Ascending aorta (tissue), 2 donors: ENCODE measurements around the gene PEX10. TPM values are rescaled to one million over a fixed set of nuclear protein-coding genes. Genes with fewer than 3 reads are reported as not detected.

Experiments used
- DNase-seq, 2 donors: peaks; one replicate each; pipeline ENCODE4 v3.0.0-alpha.2; 2019; ENCODE audit warnings: low spot score in 2 of 2
- H3K27ac ChIP-seq, 2 donors: fragments of 200-600 bp; sonication (generic); one replicate each; pipeline ENCODE4 v1.5.1; 2016 to 2017; ENCODE audit warnings: mild to moderate bottlenecking in 1 of 2
- H3K27me3 ChIP-seq: fragments of 200-600 bp; sonication (generic); one replicate; pipeline ENCODE4 v1.5.1; 2017
- H3K36me3 ChIP-seq, 2 donors: fragments of 200-600 bp; sonication (generic); one replicate each; pipeline ENCODE4 v1.5.1; 2016
- H3K4me1 ChIP-seq, 2 donors: fragments of 200-600 bp; sonication (generic); one replicate each; pipeline ENCODE4 v1.5.1; 2016 to 2017; ENCODE audit warnings: mild to moderate bottlenecking in 1 of 2
- H3K4me3 ChIP-seq, 2 donors: fragments of 200-600 bp; sonication (generic); one replicate each; pipeline ENCODE4 v1.5.1; 2016 to 2017; ENCODE audit warnings: mild to moderate bottlenecking in 1 of 2
- H3K9me3 ChIP-seq, 2 donors: fragments of 200-600 bp; sonication (generic); one replicate each; pipeline ENCODE4 v1.5.1; 2016
- intact Hi-C: fragments of 100-400 bp; cut with DNase I; formaldehyde crosslinking; loops from one replicate; pipeline ENCODE4 v1.15.1; 2023
- total RNA-seq: library from RNA; depleted of rRNA; stranded (reverse); fragments of >200 nt; gene quantifications from one replicate; pipeline ENCODE4 v1.1.0, GENCODE V29; 2016
- TF ChIP-seq, protein P1 (sequence below), 3 experiments: fragments of 200-600 bp in 2 of 3; fragments of 450-650 bp in 1 of 3; sonication (generic) in 2 of 3; IDR thresholded peaks; one replicate each; pipeline ENCODE4 v1.5.1; 2016 to 2019; ENCODE audit warnings: antibody characterized with exemption in 3 of 3, mild to moderate bottlenecking in 1 of 3, moderate library complexity in 1 of 3

PEX10 gene
- total RNA-seq, 1 donor from 2014 or later: 26.1 TPM

DNA sequence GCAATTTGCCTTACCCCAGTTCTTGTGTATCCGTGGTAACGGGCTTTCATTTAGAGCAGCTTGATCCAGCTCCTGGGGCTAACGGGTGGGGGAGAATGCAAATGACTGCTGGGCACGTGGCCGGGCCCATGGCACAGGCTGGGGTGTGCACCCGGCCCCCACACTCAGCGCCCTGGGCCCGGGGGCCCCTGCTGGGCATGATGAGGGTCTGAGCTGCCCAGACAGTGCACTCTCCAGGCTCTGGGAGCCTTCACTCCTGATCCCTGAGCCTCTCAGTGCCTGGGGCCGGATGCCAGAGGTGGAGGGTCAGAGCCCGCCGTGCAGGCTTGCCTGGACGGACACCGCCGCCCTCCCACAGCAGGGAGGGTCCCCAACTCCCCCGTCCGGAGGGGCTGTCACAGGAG lies 20.1 kb upstream of the PEX10 start:
- H3K4me3 ChIP-seq: no peak overlapping the region
- H3K27me3 ChIP-seq: no peaks in the 10 kb centered on the region
- no peaks in the 10 kb centered on the region for H3K36me3 ChIP-seq
- TF ChIP-seq, protein P1, sequence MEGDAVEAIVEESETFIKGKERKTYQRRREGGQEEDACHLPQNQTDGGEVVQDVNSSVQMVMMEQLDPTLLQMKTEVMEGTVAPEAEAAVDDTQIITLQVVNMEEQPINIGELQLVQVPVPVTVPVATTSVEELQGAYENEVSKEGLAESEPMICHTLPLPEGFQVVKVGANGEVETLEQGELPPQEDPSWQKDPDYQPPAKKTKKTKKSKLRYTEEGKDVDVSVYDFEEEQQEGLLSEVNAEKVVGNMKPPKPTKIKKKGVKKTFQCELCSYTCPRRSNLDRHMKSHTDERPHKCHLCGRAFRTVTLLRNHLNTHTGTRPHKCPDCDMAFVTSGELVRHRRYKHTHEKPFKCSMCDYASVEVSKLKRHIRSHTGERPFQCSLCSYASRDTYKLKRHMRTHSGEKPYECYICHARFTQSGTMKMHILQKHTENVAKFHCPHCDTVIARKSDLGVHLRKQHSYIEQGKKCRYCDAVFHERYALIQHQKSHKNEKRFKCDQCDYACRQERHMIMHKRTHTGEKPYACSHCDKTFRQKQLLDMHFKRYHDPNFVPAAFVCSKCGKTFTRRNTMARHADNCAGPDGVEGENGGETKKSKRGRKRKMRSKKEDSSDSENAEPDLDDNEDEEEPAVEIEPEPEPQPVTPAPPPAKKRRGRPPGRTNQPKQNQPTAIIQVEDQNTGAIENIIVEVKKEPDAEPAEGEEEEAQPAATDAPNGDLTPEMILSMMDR (IDR thresholded peaks at IDR 0.05): no peak
- no peak overlapping the region for H3K27ac ChIP-seq
- intact Hi-C loops: no loop called here
- DNase-seq: no peak
- H3K9me3 ChIP-seq: no peaks in the 10 kb centered on the region
- no peaks in the 10 kb centered on the region for H3K4me1 ChIP-seq

DNA sequence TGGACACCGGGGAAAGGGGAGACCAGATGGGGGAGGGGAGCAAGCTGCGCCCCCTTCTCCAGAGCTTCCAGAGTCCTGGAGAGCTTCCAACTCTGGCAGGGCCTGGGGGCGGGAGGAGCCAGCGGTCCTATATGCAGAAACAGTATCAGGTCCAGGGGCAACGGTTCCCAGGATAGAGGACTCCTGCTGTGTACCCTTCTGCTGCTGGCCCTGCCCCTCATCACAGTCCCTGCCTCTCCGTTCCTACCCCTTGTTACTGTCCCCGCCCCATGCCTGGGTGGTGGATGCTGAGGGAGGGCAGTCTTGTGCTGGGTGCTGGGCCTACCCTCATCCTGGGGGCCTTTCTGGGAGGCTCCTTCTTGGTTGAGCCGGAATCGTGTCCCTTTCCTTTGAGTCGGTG lies 19.2 kb upstream of the PEX10 start:
- Histone ChIP-seq H3K36me3 (no peaks in the 10 kb centered on the region), H3K27ac (no peak overlapping the region), H3K4me1 (no peaks in the 10 kb centered on the region), H3K9me3 (no peaks in the 10 kb centered on the region), H3K4me3 (no peak overlapping the region), H3K27me3 (no peaks in the 10 kb centered on the region)
- intact Hi-C loops: no loop called here
- TF ChIP-seq, protein P1 (IDR thresholded peaks at IDR 0.05): no peak
- no peak for DNase-seq

DNA sequence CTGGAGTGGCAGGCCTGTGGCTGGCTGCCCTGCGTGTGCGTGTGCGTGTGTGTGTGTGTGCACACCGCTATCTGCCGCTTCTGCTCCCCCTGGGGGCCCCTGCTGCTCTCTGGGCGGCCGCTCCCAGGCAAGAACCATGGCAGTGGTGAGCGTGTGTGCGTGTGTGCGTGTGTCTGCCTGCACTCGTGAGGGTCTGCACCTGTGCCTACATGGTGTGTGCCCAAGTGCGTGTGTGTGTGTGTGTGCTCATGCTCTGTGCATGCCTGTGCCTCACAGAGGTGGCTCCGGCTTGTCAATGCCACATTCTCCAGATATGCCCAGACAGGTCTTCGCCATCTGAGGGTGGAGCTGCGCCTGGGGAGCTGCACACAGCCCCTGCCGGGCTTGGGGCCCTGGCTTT lies 18.7 kb upstream of the PEX10 start:
- Histone ChIP-seq H3K36me3 (no peaks in the 10 kb centered on the region), H3K4me3 (no peak overlapping the region), H3K27ac (no peak overlapping the region), H3K9me3 (no peaks in the 10 kb centered on the region), H3K4me1 (no peaks in the 10 kb centered on the region), H3K27me3 (no peaks in the 10 kb centered on the region)
- no peak for DNase-seq
- TF ChIP-seq, protein P1 (IDR thresholded peaks at IDR 0.05): no peak
- intact Hi-C loops: no loop called here

DNA sequence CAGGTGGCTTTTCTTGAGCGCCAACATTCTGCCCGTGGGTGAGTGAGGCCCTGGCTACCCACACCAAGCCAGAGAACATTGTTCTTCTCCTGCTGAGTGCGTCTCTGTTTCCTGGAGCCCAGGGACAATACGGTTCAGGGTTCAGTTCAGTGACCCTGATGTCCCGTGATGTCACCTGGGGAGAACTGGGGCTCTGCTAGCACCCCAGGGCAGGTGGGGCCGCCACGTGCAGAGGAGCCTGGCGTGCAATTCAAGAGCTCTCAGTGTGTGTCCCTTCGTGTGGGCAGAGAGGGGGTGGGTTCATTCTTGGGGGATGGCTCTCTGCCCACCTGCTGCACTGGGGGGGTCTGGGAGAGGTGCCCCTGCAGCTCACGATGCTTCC lies 18.2 kb upstream of the PEX10 start:
- no peak overlapping the region for H3K27ac ChIP-seq
- no peaks in the 10 kb centered on the region for H3K9me3 ChIP-seq
- H3K4me1 ChIP-seq: no peaks in the 10 kb centered on the region
- DNase-seq: no peak
- H3K27me3 ChIP-seq: no peaks in the 10 kb centered on the region
- TF ChIP-seq, protein P1 (IDR thresholded peaks at IDR 0.05): no peak
- no peaks in the 10 kb centered on the region for H3K36me3 ChIP-seq
- no peak overlapping the region for H3K4me3 ChIP-seq
- intact Hi-C loops: no loop called here

DNA sequence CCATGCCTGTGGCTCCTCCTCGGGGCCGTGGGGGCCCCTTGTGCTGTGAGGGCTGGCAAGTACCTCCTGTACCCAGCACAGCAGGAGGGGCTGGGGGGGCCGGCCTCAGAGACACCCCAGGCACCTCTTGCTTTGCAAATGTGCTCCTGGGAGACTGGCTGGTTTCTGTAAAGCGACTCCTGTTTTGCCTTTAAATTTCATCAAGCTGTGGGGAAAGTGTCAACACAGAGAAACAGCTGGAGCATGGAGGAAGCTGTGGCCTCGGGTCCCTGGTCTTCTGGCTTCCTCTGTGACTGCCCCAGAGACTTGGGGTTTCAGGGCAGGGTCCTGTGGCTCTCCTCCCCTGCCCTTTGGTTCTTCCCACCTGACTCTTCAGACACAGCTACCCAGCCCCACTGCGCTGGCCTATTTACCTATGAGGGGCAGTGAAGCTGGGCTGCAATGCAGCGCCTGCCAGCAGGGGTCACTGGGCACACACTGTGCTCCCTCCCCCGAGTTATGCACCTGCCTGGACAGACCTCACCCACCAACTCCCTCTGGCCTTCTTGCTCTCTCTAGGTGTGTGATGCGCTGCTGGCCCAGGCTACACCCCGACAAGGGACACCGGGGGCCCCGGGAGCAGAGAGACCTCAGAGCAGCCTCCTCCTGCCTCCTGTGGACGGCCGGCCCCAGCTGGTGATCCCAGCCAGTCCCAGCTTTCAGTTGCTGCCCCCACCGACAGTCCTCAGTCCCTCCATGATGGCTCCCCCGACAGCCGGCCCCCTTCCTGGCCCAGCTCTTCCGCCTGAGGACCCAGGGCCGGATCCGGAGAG lies 17.6 kb upstream of the PEX10 start:
- no peaks in the 10 kb centered on the region for H3K4me1 ChIP-seq
- intact Hi-C loops: no loop called here
- no peak overlapping the region for H3K27ac ChIP-seq
- no peaks in the 10 kb centered on the region for H3K27me3 ChIP-seq
- TF ChIP-seq, protein P1 (IDR thresholded peaks at IDR 0.05): no peak
- H3K9me3 ChIP-seq: no peaks in the 10 kb centered on the region
- no peak overlapping the region for H3K4me3 ChIP-seq
- no peaks in the 10 kb centered on the region for H3K36me3 ChIP-seq
- no peak for DNase-seq
